ENCODE measurements around the gene LDLRAP1. TPM values are rescaled to one million over a fixed set of nuclear protein-coding genes. Genes with fewer than 3 reads are reported as not detected.

Gene LDLRAP1
- total RNA-seq, 4 donors from 2014 or later: 28.0 to 50.5 (median 40.7) TPM

DNA sequence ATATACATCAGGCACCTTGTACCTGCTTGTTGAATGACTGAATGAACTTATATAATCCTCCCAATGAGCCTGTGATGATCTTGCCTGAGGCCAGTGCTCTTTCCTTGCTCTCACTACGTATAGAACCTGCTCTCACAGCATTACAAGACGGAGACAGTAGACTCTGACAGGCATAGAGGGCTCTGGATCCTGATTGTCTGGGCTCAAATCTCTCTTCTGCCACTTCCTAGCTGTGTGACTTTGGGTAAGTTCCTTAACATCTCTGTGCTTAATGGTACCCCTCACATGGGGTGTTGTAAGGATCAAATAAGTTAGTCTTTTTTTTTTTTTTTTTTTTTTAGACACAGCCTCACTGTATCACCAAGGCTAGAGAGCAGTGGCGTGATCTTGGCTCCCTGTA is 69.0 kb downstream of the LDLRAP1 start:
- no peaks in the 10 kb centered on the region for H3K36me3 ChIP-seq
- WGBS: 73% methylated on average over 3 of the region's 3 CpGs
- H3K9me3 ChIP-seq: no peaks in the 10 kb centered on the region
- H3K4me1 ChIP-seq: peaks cover 21% of the 10 kb centered on the region
- H3K27me3 ChIP-seq: no peaks in the 10 kb centered on the region
- DNase-seq (ENCODE audit: low spot score in 2 of 2): no peak
- TF ChIP-seq POLR2A (IDR thresholded peaks at IDR 0.05) (no peak), EP300 (IDR thresholded peaks at IDR 0.05) (no peak), POLR2AphosphoS5 (IDR thresholded peaks at IDR 0.05) (no peak)
- TF ChIP-seq, protein P1, sequence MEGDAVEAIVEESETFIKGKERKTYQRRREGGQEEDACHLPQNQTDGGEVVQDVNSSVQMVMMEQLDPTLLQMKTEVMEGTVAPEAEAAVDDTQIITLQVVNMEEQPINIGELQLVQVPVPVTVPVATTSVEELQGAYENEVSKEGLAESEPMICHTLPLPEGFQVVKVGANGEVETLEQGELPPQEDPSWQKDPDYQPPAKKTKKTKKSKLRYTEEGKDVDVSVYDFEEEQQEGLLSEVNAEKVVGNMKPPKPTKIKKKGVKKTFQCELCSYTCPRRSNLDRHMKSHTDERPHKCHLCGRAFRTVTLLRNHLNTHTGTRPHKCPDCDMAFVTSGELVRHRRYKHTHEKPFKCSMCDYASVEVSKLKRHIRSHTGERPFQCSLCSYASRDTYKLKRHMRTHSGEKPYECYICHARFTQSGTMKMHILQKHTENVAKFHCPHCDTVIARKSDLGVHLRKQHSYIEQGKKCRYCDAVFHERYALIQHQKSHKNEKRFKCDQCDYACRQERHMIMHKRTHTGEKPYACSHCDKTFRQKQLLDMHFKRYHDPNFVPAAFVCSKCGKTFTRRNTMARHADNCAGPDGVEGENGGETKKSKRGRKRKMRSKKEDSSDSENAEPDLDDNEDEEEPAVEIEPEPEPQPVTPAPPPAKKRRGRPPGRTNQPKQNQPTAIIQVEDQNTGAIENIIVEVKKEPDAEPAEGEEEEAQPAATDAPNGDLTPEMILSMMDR (IDR thresholded peaks at IDR 0.05): no peak
- no peak overlapping the region for H3K27ac ChIP-seq
- no peak overlapping the region for H3K4me3 ChIP-seq

DNA sequence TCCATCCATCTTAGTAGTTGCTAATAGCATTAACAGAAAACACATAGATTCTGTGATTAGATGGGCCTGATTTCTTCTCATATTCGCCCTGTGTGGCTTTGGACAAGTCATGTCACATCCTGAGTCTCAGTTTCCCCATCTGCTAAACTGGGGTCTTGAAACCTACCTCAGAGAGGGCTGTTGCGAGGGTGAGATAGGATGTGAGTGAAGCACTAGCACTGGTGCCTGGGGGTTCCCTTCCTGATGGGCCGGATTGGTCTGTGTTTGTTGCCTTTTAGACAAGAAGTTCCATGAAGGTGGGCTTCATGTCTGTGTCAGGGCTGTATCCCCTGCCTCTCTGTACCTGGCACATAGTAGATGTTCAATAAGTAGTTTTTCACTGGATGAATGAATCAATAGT is 69.7 kb downstream of the LDLRAP1 start:
- peak in 1 of 2 donors; percentile 50 for DNase-seq (ENCODE audit: low spot score in 2 of 2)
- TF ChIP-seq POLR2AphosphoS5 (IDR thresholded peaks at IDR 0.05): no peak
- TF ChIP-seq POLR2A (IDR thresholded peaks at IDR 0.05): no peak
- TF ChIP-seq, protein P1 (IDR thresholded peaks at IDR 0.05): no peak
- TF ChIP-seq EP300 (IDR thresholded peaks at IDR 0.05): no peak
- no peaks in the 10 kb centered on the region for H3K36me3 ChIP-seq
- no peaks in the 10 kb centered on the region for H3K27me3 ChIP-seq
- H3K4me3 ChIP-seq: no peak overlapping the region
- H3K9me3 ChIP-seq: no peaks in the 10 kb centered on the region
- 93% methylated on average over 3 of the region's 3 CpGs for whole genome bisulfite sequencing
- H3K27ac ChIP-seq: no peak overlapping the region
- peaks cover 28% of the 10 kb centered on the region for H3K4me1 ChIP-seq

DNA sequence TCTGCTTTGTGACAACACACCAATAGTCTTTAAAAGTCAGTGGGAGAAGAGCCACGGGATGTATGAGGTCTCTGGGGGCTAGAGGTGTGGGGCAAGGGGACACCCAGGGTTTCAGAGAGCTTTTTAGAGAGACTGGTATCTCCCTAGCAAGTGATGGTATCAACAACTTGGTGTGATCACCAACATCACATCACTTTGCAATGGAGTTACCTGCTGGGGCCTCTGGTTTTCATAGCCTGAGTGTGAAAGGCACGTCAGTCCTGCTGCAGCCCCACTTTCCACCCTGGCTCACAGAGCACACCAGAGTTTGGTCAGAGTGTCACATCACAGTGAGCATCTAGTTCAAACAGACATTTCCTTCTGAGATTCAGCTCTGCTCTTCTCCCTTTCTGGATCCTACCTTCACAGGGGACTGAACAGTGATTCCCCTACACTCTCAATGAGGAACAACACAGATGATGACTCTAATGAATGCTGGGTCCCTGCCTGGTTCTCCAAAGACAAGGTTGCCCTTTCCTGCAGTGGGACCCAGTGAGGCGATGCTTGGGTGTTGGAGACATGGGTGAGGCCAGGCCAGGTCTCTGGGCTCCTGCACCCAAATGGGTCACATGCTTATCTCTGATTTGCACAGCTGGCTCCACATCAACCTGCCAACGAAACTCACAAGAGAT is 71.2 kb downstream of the LDLRAP1 start:
- 69% methylated on average over 4 of the region's 4 CpGs for WGBS
- H3K36me3 ChIP-seq: no peaks in the 10 kb centered on the region

DNA sequence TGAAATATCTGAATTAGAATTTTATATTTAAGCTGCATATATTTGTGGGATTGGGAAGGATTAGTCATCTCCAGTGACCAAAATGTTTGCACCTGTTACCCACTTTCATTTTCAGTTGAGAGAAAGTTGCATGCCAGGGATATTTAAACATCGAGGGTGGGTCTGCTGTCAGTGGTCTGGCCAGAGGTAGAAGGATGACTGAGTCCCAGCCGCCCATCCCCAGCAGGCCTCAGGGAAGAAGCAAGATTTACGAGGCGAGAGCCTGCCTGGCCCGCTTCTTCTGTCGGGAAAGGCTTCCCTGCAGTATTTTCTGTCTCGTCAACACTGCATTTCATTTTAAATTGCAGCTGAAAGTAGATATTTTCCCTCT is 71.8 kb downstream of the LDLRAP1 start:
- DNase-seq (ENCODE audit: low spot score in 2 of 2): no peak
- no peaks in the 10 kb centered on the region for H3K9me3 ChIP-seq
- no peaks in the 10 kb centered on the region for H3K27me3 ChIP-seq
- H3K4me1 ChIP-seq: peaks cover 41% of the 10 kb centered on the region
- no peak for TF ChIP-seq POLR2AphosphoS5 (IDR thresholded peaks at IDR 0.05)
- TF ChIP-seq, protein P1 (IDR thresholded peaks at IDR 0.05): no peak
- TF ChIP-seq POLR2A (IDR thresholded peaks at IDR 0.05): no peak
- H3K27ac ChIP-seq: peak overlapping the region; percentile 17
- WGBS: 28% methylated on average over 7 of the region's 7 CpGs
- no peak overlapping the region for H3K4me3 ChIP-seq
- H3K36me3 ChIP-seq: no peaks in the 10 kb centered on the region

More for the DNA sequence above, 71.2 kb downstream of the LDLRAP1 start:
- Histone ChIP-seq H3K4me3 (no peak overlapping the region), H3K27ac (no peak overlapping the region), H3K4me1 (peaks cover 40% of the 10 kb centered on the region), H3K9me3 (no peaks in the 10 kb centered on the region), H3K27me3 (no peaks in the 10 kb centered on the region)
- peak in 1 of 2 donors; percentile 70 for DNase-seq (ENCODE audit: low spot score in 2 of 2)
- TF ChIP-seq EP300 (IDR thresholded peaks at IDR 0.05): no peak
- TF ChIP-seq POLR2AphosphoS5 (IDR thresholded peaks at IDR 0.05): no peak
- TF ChIP-seq POLR2A (IDR thresholded peaks at IDR 0.05): no peak
- TF ChIP-seq, protein P1 (IDR thresholded peaks at IDR 0.05): no peak

DNA sequence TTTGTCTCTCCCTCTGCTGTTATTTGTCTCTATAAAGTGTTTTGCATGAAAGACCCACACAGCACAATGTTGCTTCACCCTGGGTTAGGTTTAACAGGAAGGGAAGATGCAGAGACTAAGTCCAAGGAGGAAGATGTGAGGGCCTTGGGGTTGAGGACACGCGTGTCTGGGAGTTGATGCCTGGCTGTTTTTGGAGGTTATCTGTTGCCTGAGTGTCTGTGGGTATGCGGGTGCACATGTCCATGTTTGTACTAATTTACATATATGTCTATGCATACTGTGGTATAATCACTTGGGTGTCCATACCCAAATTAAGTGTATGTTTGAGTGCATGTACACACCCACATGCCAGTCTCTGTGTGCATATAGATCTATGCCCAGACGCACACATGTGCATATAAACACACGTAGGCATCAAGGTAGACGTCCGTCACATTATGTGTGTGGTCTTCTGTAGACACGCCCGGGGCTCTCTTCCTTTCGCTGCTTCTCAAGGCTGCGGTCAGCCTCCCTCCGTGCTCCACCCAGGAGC is 72.2 kb downstream of the LDLRAP1 start:
- Histone ChIP-seq H3K4me1 (peaks cover 38% of the 10 kb centered on the region), H3K36me3 (no peaks in the 10 kb centered on the region), H3K9me3 (no peaks in the 10 kb centered on the region), H3K27me3 (no peaks in the 10 kb centered on the region), H3K4me3 (peak overlapping the region; percentile 84), H3K27ac (peak overlapping the region; percentile 39)
- TF ChIP-seq POLR2AphosphoS5 (IDR thresholded peaks at IDR 0.05) (no peak), POLR2A (IDR thresholded peaks at IDR 0.05) (no peak), EP300 (IDR thresholded peaks at IDR 0.05) (no peak)
- TF ChIP-seq, protein P1 (IDR thresholded peaks at IDR 0.05): no peak
- 24% methylated on average over 5 of the region's 12 CpGs for WGBS
- DNase-seq (ENCODE audit: low spot score in 2 of 2): no peak

All from suprapubic skin (tissue), 4 donors.